ENCODE data around the gene POLD2. TPM values are rescaled to one million over a fixed set of nuclear protein-coding genes. Genes with fewer than 3 reads are reported as not detected.

POLD2 gene
- total and polyA plus RNA-seq, 2 of the 8 experiments (the other 6 are each of a cell fraction or from before 2014, with no cell fraction given): 148 to 214 TPM

GRCh38 chr7:44158096-44158872, 34.9 kb upstream of the POLD2 start (continued):
- no peak for TF ChIP-seq CHD7 (IDR thresholded peaks at IDR 0.05; ENCODE audit: insufficient replicate concordance, low read length)
- TF ChIP-seq E2F6 (IDR thresholded peaks at IDR 0.05): no peak

Data from H1 (cell line).